Urinary bladder (tissue), 4 donors: ENCODE data around the gene PSTPIP1. TPM values are rescaled to one million over a fixed set of nuclear protein-coding genes. Genes with fewer than 3 reads are reported as not detected.
"Not testable (repeated sequence)": the region's sequence is repeated elsewhere in the genome, so short reads cannot be mapped to it uniquely, and the experiment has no call there.

Source experiments
- DNase-seq: peaks from one replicate; pipeline ENCODE4 v3.0.0-alpha.2; 2015; ENCODE audit errors: extremely low spot score
- H3K27ac ChIP-seq: one replicate; pipeline ENCODE4 v1.5.1; 2013; ENCODE audit warnings: low read depth, mild to moderate bottlenecking, moderate library complexity
- H3K36me3 ChIP-seq: one replicate; pipeline ENCODE4 v1.6.1; 2013; ENCODE audit warnings: mild to moderate bottlenecking, moderate library complexity; ENCODE audit not compliant: insufficient read depth
- H3K4me1 ChIP-seq: one replicate; pipeline ENCODE4 v1.6.1; 2013; ENCODE audit warnings: mild to moderate bottlenecking, moderate library complexity; ENCODE audit not compliant: insufficient read depth
- H3K4me3 ChIP-seq: one replicate; pipeline ENCODE4 v1.5.1; 2013; ENCODE audit warnings: low read depth, low read length
- WGBS: extraction: QIAGEN DNeasy Blood & Tissue Kit; methylation state at CpG from one replicate; pipeline ENCODE4 v1.1.7; 2013; 5-methylcytosine and 5-hydroxymethylcytosine counted together
- polyA plus RNA-seq: library from polyadenylated mRNA; stranded (reverse); fragments of 200-250 nt; gene quantifications from one replicate; pipeline ENCODE4 v1.2.3, GENCODE V29; 2013
- total RNA-seq: library from RNA; depleted of rRNA; stranded (reverse); fragments of >200 nt; gene quantifications from one replicate; pipeline ENCODE4 v1.2.3, GENCODE V29; 2014
- donor health status: healthy with polysubstance abuse.
- donor health status: healthy.

The PSTPIP1 gene
- total RNA-seq: 1.2 TPM
- 4.5 TPM for polyA plus RNA-seq

- Histone ChIP-seq H3K4me1 (no peaks in the 10 kb centered on the region), H3K4me3 (peak within 1 kb of the TSS; percentile 25), H3K36me3 (no peaks in the 10 kb centered on the region), H3K27ac (peak within 1 kb of the TSS; percentile 3)
- WGBS: 42% methylated on average over 28 of the region's 28 CpGs
- DNase-seq: no peak
Observed at GRCh38 chr15:76994971-76995945, at the start of gene PSTPIP1. Gene PSTPIP1, plus strand, starts transcription at chr15:76995126. Its CDS starts 448 bp downstream, at chr15:76995574.

GRCh38 chr15:76945494-76946093, 49.3 kb upstream of the PSTPIP1 start:
- DNase-seq: no peak
- Histone ChIP-seq H3K27ac (no peak overlapping the region), H3K4me3 (no peak overlapping the region), H3K4me1 (no peaks in the 10 kb centered on the region), H3K36me3 (no peaks in the 10 kb centered on the region)
- 69% methylated on average over 2 of the region's 2 CpGs for whole genome bisulfite sequencing

- WGBS: 54% methylated on average over 3 of the region's 3 CpGs
- H3K36me3 ChIP-seq: no peaks in the 10 kb centered on the region
Observed at GRCh38 chr15:76947454-76947853, 47.5 kb upstream of the PSTPIP1 start.

GRCh38 chr15:76951220-76951619, 43.7 kb upstream of the PSTPIP1 start:
- Histone ChIP-seq H3K4me3 (no peak overlapping the region), H3K27ac (no peak overlapping the region), H3K36me3 (no peaks in the 10 kb centered on the region), H3K4me1 (no peaks in the 10 kb centered on the region)
- DNase-seq: no peak
- 76% methylated on average over 1 of the region's 1 CpG for WGBS

More at GRCh38 chr15:76947454-76947853, 47.5 kb upstream of the PSTPIP1 start:
- H3K4me3 ChIP-seq: no peak overlapping the region
- no peaks in the 10 kb centered on the region for H3K4me1 ChIP-seq
- no peak overlapping the region for H3K27ac ChIP-seq
- DNase-seq: no peak

GRCh38 chr15:76953913-76954312, 41.0 kb upstream of the PSTPIP1 start:
- Histone ChIP-seq H3K4me3 (no peak overlapping the region), H3K4me1 (no peaks in the 10 kb centered on the region), H3K27ac (no peak overlapping the region), H3K36me3 (no peaks in the 10 kb centered on the region)
- WGBS: 54% methylated on average over 3 of the region's 3 CpGs
- DNase-seq: no peak

GRCh38 chr15:76954744-76955143, 40.2 kb upstream of the PSTPIP1 start:
- 51% methylated on average over 2 of the region's 2 CpGs for WGBS
- no peaks in the 10 kb centered on the region for H3K36me3 ChIP-seq
- DNase-seq: no peak
- H3K27ac ChIP-seq: no peak overlapping the region
- H3K4me1 ChIP-seq: no peaks in the 10 kb centered on the region
- H3K4me3 ChIP-seq: no peak overlapping the region

DNA sequence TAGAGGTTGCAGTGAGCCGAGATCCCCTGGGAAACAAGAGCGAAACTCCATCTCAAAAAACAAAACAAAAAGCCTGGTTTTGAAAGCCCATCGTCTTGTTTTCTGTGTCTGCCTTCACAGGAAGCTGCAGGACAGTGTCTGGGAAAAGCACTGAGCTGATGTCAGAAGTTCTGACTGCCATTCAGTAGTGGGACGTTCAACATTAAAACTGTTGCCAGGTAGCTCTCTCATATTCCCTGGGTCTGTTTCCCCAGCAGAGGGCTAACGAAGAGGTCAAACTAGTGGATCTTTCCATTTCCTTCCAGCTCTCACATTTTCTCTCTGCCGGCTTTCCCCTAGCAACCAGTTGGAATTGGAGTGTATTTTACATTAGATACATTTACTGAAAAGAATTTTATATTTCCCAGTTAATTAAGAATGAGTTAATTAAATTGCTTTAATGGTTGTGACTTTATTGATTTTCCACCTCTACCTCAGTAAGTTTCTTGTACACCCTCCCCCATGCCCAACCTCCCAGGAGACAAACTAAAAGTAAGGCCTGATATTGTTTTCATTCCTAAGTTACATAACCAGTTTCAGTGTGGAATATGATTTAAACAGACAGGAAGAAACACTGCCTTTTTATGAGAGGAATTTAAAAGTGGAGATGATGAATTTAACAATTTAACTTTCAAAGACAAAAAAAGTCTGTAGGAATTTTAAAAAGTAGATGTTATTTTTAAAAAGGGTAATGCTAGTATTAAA, 33.5 kb upstream of the PSTPIP1 start:
- WGBS: 70% methylated on average over 6 of the region's 6 CpGs
- Histone ChIP-seq H3K4me3 (no peak overlapping the region), H3K4me1 (no peaks in the 10 kb centered on the region), H3K27ac (no peak overlapping the region), H3K36me3 (no peaks in the 10 kb centered on the region)
- no peak for DNase-seq

DNA sequence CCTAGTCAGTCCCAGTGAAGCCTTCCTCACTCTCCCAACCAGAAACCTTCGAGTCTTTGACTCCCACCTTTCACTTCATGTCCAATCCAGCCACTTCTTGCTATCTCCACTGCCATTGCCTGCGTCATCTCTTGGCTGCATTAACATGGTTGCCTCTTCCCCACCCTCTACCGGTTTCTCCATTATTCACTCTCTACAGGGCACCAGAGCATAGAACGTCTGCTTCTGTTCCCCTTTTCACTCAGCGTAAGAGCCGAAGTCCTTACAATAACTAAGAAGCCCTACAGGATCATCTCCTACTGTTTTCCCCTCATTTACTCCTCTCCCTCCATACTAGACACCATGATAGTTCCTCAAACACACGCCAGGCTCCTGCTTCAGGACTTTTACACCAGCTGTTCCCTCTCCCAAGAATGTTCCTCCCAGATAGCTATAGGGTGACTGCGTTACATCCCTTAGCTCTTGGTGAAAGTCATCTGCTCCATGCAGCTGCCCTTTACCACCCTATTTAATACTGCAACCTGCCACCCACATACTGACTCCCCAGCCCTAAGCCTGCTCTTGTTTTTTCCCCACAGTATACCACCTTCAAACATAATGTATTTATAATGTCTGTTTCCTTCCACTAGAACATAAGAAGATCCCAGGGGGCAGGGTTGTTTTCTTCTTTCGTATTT, 32.5 kb upstream of the PSTPIP1 start:
- 88% methylated on average over 9 of the region's 9 CpGs for WGBS
- Histone ChIP-seq H3K4me3 (no peak overlapping the region), H3K27ac (no peak overlapping the region), H3K4me1 (no peaks in the 10 kb centered on the region), H3K36me3 (no peaks in the 10 kb centered on the region)
- no peak for DNase-seq

- Histone ChIP-seq H3K36me3 (no peaks in the 10 kb centered on the region), H3K4me1 (no peaks in the 10 kb centered on the region), H3K4me3 (no peak overlapping the region), H3K27ac (no peak overlapping the region)
- 53% methylated on average over 9 of the region's 9 CpGs for WGBS
- DNase-seq: no peak
Observed at GRCh38 chr15:76963596-76963995, 31.3 kb upstream of the PSTPIP1 start.

- no peaks in the 10 kb centered on the region for H3K4me1 ChIP-seq
- DNase-seq: no peak
- H3K36me3 ChIP-seq: no peaks in the 10 kb centered on the region
- H3K4me3 ChIP-seq: no peak overlapping the region
- no peak overlapping the region for H3K27ac ChIP-seq
- 27% methylated on average over 5 of the region's 5 CpGs for WGBS
Observed at GRCh38 chr15:76964157-76964556, 30.8 kb upstream of the PSTPIP1 start.

DNA sequence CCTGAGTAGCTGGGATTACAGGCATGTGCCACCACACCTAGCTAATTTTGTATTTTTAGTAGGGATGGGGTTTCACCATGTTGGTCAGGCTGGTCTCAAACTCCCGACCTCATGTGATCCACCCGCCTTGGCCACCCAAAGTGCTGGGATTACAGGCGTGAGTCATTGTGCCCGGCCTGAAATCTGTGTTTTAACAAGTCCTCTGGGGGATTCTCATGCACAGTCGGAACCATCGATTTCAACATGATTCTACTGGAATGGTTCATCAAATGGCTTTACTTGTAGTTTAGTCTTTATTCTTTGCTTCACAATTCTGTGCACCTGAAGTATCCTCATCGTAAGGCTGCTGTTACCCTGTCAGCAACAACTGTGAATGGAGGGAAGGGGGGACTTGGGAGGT, 28.9 kb upstream of the PSTPIP1 start:
- WGBS: 63% methylated on average over 7 of the region's 7 CpGs
- not testable (repeated sequence) for H3K4me3 ChIP-seq, H3K4me1 ChIP-seq, H3K36me3 ChIP-seq, DNase-seq, H3K27ac ChIP-seq

- 59% methylated on average over 4 of the region's 4 CpGs for WGBS
- Histone ChIP-seq H3K27ac (no peak overlapping the region), H3K4me1 (no peaks in the 10 kb centered on the region), H3K4me3 (no peak overlapping the region), H3K36me3 (no peaks in the 10 kb centered on the region)
- no peak for DNase-seq
Observed at GRCh38 chr15:76967067-76967466, 27.9 kb upstream of the PSTPIP1 start.

GRCh38 chr15:76968306-76968705, 26.6 kb upstream of the PSTPIP1 start:
- Histone ChIP-seq H3K4me3 (no peak overlapping the region), H3K27ac (no peak overlapping the region), H3K36me3 (no peaks in the 10 kb centered on the region), H3K4me1 (no peaks in the 10 kb centered on the region)
- no peak for DNase-seq
- 98% methylated on average over 1 of the region's 1 CpG for WGBS
